GM18907 (cell line): Measurements from ENCODE around the gene CRPPA.

ENCODE experiments used
- ATAC-seq: cut with Tn5 transposase; IDR thresholded peaks from one replicate; pipeline ENCODE4 v1.9.1; 2021; ENCODE audit warnings: mild to moderate bottlenecking, moderate library complexity; ENCODE audit not compliant: unreplicated experiment

Gene CRPPA

GRCh38 chr7:16428182-16428581, 6.8 kb upstream of the CRPPA start:
- no peak for ATAC-seq

GRCh38 chr7:16423761-16424160, 2.4 kb upstream of the CRPPA start:
- ATAC-seq = no peak

DNA sequence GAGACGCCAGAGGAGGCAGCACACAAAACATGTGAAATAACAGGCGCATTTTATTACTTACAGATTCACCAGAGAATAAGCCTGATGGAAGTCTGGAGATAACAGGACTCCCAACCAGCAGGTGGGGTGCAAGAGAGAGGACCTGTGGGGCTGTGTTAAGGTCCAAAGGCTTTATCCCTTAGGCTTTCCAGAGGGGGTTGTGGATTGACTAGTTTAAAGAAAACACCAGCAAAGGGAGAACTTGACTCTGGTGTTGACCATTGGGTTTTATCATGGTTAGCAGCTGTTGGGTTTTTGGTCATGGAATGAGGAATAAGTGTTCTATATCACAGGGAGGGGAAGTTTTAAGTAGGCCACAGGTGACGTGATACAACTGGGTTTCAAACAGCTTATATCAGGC, 1.6 kb upstream of the CRPPA start:
- ATAC-seq = no peak

DNA sequence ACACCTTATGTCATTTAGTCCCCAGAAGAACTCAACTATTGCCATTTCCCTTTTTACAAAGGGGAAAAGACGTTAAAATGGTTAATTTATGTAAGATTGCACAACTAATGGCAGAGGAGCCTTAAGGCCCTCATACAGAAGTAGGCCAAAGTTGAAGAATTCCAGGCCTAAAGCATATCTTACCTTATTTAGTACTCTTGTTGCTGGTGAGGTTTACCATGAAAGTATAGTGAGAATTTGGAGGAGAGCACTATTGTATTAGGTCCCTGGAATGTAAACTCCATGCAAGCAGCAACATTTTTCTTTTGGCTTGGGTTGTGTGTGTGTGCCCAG, 731 bp upstream of the CRPPA start:
- ATAC-seq = no peak

GRCh38 chr7:16420649-16421332, 547 bp downstream of the CRPPA start:
- peak; percentile 92 for ATAC-seq

- peak; percentile 0 for ATAC-seq
Observed at GRCh38 chr7:16420329-16420648, 1.0 kb downstream of the CRPPA start.

- no peak for ATAC-seq
Observed at GRCh38 chr7:16419859-16420258, 1.5 kb downstream of the CRPPA start.

DNA sequence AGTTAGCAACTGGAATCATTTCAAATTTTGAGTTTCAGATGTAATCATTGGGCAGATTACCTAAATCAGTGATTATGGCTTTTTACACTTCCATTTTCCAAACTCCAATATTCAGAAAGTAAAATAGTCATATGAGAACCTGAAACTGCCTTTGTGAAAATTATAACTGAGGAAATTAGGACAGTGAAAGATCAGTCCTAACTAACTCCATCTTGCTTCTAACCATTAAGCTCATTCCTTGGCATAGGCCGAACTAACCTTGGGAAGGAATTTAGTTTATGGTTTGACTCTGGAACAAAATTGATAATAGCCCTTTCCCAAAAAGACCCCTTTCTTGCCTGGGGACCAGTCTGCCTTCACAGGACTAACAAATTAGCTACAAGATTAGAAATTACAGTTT, 2.2 kb downstream of the CRPPA start:
- ATAC-seq = no peak

DNA sequence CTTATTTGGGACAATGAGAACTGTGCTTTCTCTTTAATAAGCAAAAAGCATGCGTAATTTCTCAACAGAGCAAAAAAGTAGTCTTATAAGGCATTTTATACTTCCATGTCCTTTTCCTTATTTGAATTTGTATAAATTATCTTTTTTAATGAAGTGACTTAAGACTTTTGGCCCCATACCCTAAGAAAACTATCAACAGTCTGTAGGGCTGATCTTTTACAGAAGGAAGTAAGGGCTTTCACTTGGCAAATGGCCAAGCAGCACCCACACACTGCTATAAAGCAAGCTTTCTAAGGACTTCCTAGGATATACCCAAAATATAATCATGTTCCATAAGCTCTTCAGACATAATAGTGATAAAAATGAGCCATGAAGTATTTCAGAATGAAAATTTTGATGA, 3.4 kb downstream of the CRPPA start:
- ATAC-seq = no peak

GRCh38 chr7:16416289-16417282, 4.8 kb downstream of the CRPPA start:
- ATAC-seq = no peak

GRCh38 chr7:16412274-16413254, 8.8 kb downstream of the CRPPA start:
- no peak for ATAC-seq

DNA sequence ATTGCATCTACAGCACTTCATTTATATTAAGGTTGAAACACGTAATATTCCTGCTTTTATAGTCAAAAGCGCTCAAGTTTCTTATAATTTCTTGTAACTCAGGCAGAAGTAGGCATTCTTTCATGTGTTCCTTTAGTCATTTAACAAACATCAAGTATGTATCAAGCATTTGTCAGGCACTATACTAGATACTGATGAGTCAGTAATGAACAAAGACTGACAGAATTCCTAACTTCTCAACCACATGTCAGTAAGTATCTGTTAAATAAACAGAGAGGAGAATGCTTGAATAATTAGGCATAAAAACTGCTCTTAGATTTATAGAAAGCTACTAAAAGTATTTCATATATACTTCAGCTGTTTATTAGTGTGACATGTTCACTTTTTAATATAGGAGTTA, 9.9 kb downstream of the CRPPA start:
- no peak for ATAC-seq

DNA sequence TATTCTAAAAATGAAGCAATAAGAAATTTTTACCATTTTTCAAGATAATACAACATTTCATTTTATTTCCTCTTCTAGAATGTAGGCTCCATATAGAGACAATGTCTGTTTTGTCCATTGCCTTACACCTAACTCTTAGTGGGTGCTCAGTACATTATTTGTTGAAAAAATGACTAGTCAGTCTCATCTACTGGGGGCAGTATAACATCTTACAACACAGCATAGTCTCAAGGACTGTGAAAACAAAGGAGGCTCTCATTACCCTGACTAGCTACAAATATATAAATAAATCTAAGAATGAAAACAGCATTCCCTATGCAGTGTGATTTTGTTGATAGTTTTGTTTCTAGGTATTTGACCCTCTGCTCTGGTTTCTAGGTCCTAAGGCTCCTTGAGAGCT, 11.6 kb downstream of the CRPPA start:
- no peak for ATAC-seq

- ATAC-seq = no peak
Observed at GRCh38 chr7:16404636-16405035, 16.7 kb downstream of the CRPPA start.

DNA sequence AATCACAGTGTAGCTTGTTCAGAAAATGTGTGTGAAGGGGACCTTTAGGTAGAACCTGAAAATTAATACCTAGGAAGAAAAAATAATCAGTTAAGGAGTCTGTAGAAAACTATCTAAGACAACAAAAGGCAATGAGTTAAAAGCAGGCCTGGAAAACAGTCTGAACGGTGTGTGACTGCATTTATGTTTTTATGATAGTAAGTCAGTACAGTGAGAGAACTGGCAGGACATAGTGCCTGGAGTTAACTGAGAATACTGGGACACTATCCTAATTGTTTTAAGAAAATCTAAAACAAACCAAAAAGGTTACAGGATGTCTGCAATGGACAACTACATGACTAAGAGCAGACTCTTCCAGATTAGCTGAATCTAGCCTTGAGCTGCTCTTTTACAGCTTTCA, 17.9 kb downstream of the CRPPA start:
- no peak for ATAC-seq

DNA sequence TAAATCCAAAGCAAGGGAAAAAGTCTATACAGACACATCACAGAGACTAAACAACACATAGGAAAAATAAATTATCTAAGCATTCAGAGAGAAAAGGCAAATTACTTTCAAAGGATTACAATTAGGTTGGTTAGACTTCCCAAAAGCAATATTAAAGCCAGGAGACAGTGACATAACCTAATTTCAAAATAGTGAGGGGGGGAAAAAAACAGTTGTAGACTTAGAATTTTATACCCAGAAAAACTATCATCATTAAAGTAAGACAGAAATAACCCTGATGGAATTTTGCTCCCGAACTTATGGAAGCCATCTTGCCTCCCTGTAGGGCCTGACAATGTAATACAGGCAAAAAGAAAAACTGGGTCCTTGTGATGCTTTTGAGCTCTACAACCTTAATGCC, 18.4 kb downstream of the CRPPA start:
- ATAC-seq = no peak

DNA sequence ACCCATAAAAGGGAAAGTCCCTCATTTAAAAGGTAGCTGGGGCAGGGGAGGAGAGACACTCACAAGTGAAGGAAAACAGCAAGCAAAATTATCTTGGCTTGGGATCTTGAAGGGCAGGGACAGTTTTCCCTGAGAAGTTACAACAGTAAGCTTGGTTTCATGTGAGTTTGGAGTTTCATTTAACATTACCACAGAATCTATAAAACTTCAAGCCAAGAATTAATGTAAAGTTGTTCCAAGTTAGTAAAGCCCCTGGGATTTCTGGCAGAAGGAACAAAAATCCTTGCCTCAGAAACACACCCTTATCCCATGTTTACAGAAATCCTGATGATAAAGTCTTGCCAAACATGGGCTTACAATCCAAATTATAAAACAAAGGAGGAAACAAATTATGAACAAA, 19.2 kb downstream of the CRPPA start:
- no peak for ATAC-seq

- no peak for ATAC-seq
Observed at GRCh38 chr7:16400893-16401275, 20.5 kb downstream of the CRPPA start.

- no peak for ATAC-seq
Observed at GRCh38 chr7:16399916-16400892, 21.1 kb downstream of the CRPPA start.

DNA sequence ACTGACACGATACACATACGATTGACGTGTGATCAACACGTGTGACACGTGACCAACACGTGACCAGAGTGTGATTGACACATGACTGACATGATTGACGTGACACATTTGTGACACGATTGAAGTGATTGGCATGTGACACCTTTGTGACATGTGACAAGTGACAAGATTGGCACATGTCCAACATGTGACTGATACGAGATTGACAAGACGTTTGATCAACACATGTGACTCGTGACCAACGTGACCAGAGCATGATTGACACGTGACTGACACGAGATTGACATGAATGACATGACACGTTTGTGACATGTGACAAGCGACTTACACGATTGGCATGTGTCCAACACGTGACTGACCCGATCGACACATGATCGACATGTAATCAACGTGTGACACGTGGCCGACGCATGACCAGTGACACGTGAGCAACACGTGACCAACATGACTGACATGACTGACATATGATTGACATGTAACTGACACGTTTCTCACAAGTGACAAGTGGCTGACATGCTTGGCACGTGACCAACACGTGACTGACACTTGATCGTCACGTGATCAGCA, 22.0 kb downstream of the CRPPA start:
- no peak for ATAC-seq
